Fibroblast of pulmonary artery (primary cell): ENCODE data around the gene PCDHGA1.
"Not testable (repeated sequence)": the region's sequence is repeated elsewhere in the genome, so short reads cannot be mapped to it uniquely, and the experiment has no call there.

Source experiments
- DNase-seq: peaks from one replicate; pipeline ENCODE4 v3.0.0-alpha.2; 2010; ENCODE audit warnings: low read depth
- H3K4me3 ChIP-seq: replicated peaks from 2 replicates; pipeline ENCODE4 v1.5.1; 2011; ENCODE audit warnings: low read depth, mild to moderate bottlenecking, control low read depth, low read length, moderate library complexity
- TF ChIP-seq, protein P1 (sequence below): IDR thresholded peaks from 2 replicates; pipeline ENCODE4 v1.5.1; 2011; ENCODE audit warnings: mild to moderate bottlenecking, control low read depth, low read length, inconsistent platforms; ENCODE audit errors: missing control alignments

PCDHGA1 gene

DNA sequence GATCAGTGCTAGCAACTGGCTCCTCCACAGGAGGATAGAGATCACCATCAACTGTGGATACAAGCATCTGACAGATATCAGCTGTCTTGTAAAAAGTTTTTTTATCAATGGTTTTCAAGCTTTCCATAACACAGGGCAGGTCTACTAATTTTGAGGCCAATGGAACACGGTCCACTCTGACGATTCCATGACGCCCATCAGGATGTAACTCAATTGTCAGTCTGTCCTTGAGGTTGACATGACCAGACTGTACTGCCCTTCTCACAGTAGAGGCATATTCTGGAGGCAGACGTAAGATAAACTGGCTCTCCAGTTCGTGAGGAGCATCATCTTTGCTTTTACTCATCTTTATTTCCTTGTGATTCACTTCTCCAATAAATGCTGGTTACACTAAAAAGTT, 10.6 kb upstream of the PCDHGA1 start:
- DNase-seq: no peak
- peak overlapping the region; percentile 94 for H3K4me3 ChIP-seq
- TF ChIP-seq, protein P1, sequence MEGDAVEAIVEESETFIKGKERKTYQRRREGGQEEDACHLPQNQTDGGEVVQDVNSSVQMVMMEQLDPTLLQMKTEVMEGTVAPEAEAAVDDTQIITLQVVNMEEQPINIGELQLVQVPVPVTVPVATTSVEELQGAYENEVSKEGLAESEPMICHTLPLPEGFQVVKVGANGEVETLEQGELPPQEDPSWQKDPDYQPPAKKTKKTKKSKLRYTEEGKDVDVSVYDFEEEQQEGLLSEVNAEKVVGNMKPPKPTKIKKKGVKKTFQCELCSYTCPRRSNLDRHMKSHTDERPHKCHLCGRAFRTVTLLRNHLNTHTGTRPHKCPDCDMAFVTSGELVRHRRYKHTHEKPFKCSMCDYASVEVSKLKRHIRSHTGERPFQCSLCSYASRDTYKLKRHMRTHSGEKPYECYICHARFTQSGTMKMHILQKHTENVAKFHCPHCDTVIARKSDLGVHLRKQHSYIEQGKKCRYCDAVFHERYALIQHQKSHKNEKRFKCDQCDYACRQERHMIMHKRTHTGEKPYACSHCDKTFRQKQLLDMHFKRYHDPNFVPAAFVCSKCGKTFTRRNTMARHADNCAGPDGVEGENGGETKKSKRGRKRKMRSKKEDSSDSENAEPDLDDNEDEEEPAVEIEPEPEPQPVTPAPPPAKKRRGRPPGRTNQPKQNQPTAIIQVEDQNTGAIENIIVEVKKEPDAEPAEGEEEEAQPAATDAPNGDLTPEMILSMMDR: no peak

DNA sequence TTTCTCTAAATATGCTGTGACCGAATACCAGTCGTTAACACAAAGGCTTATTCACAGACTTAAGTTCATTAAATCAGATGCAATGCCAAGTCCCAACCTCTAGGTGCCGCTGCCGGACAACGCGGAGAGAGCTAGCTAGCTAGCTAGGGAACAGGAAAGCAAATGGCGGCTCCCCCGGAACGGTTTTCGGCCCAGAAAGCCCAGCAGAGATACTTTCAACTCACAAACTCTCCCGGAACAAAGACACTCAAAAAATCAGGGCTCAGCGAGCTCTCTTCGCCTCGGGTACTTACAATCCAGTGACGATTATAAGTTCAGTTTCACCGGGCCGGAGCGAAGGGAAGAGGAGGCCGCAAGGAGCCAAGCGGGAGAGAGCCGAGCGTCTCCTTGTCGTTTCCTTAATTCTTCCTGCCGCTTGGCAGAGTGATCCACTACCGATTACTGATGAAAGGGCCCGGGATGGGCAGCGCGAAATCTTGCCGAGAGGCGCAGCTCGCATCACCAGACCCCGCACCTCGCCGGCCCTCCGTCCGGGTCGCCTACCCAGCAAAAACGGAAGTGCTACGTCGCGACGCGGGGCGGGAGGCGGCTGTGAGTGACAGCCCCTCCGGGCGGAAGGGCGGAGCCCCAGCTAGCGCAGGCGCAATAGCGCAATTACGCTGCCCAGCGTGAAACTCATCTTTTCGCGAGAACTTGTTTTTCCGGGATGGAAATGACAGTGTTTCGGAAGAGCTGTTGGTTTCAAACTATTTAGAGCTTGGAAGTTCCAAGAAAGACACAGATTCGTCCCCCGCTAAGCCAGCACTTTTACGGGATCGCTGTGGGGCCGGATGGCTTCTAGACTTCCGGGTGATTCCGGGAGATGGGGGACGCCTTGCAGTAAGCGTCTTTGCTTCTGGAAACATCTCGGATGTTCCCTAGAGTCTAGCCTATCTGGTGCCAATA, 9.8 kb upstream of the PCDHGA1 start, which contains the start of gene TAF7:
Gene TAF7 (minus strand): TSS at position 560 of the 945 bp plus-strand sequence. CDS start 740 bp downstream, outside the sequence.
- peak; percentile 97 for DNase-seq
- H3K4me3 ChIP-seq: peak within 1 kb of the TSS; percentile 94
- TF ChIP-seq, protein P1: peak; percentile 92

DNA sequence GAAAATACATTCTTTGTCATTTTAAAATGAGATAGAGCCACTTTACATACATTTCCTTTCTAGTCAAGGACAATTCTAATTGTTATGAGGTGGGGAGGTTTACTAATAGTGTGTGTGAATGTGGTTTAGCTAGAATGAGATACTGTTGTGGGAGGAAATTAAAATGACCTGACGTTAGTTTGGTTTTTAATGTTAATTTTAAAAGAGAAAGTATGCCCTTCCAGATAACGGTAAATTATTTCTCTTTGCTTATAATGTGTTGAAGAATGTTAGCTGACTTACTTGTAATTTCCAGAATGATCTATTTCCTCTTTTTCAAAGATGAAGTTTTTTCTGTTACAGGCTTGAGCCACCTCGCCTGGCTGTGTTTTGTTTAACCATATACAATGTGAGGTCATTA, 8.1 kb upstream of the PCDHGA1 start:
- no peak overlapping the region for H3K4me3 ChIP-seq
- no peak for DNase-seq
- TF ChIP-seq, protein P1: no peak

DNA sequence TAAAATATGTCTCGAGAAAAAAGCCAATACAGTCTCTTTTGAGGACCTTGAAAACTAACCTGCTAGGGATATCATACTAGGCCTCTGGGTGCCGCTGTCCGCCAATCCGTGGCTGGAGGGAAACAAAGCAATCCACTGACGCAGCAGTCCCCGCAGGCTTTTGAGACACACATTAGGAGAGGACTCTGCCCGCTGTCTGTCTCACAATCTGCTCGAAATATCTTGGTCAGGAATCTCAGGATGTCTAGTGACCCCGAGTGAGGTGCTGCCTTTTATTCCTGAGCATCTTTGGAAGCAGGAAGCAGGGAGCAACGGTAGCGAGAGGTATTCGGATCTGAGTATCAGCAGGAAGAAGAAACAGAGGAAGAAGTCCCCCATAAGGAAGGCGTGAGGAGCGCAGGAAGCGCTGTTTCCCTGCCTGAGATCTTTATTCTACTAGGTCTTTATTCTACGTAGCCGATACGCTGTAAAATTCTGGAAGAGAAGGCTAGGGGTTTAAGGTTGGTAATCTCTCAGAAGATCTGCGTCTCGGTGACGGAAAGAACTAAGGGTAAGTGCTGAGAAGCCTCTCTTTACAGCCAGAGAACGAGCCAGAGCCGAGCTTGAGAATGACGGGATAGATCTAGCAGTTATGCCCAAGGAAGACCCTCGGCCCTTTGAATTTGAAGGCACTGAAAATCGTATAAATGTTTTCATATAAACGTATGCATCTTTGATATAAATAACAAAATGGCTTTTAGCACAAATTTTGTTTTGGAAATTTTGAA, 4.0 kb upstream of the PCDHGA1 start:
- TF ChIP-seq, protein P1: peak; percentile 82
- peak; percentile 83 for DNase-seq
- H3K4me3 ChIP-seq: peak overlapping the region; percentile 52

DNA sequence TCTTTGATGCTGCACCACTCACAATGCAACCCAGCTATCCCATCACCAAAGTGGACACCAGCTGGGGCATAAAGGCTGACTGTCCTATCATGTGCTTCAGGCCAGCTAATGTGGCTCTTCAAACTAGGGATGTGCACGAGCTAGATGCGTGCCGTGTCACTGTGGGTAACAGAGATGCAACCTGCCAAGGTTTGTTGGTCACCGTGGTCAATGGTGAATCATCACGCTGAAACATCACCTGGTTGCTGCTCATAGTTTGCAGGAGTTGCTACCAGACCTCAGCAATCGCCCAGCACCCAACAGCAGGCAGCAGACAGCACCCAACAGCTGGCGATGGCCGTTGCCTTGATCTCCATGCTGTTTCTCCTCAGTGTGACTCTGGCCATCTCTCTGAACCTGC, 2.1 kb upstream of the PCDHGA1 start:
- TF ChIP-seq, protein P1: no peak
- no peak overlapping the region for H3K4me3 ChIP-seq
- no peak for DNase-seq

DNA sequence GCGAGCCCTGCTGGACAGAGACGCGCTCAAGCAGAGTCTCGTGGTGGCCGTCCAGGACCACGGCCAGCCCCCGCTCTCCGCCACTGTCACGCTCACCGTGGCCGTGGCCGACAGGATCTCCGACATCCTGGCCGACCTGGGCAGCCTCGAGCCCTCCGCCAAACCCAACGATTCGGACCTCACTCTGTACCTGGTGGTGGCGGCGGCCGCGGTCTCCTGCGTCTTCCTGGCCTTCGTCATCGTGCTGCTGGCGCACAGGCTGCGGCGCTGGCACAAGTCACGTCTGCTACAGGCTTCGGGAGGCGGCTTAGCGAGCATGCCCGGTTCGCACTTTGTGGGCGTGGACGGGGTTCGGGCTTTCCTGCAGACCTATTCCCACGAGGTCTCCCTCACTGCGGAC, 2.3 kb downstream of the PCDHGA1 start:
- not testable (repeated sequence) for H3K4me3 ChIP-seq, DNase-seq
